ENCODE data around the gene RTKN2. TPM values are rescaled to one million over a fixed set of nuclear protein-coding genes. Genes with fewer than 3 reads are reported as not detected.

Gene RTKN2
- total RNA-seq, 2 donors from 2014 or later, result 5.6 to 6.1 TPM

- Mint-ChIP-seq H3K9me3 (no peaks in the 10 kb centered on the region), H3K36me3 (ENCODE audit: low read depth) (no peaks in the 10 kb centered on the region), H3K27ac (peak overlapping the region; percentile 61), H3K4me3 (peak overlapping the region; percentile 12), H3K27me3 (no peaks in the 10 kb centered on the region), H3K4me1 (peaks cover 5% of the 10 kb centered on the region)
- peak; percentile 84 for ATAC-seq (replicated peaks)
These were observed 43.3 kb downstream of the RTKN2 start for GRCh38 chr10:62225362-62225761.

DNA sequence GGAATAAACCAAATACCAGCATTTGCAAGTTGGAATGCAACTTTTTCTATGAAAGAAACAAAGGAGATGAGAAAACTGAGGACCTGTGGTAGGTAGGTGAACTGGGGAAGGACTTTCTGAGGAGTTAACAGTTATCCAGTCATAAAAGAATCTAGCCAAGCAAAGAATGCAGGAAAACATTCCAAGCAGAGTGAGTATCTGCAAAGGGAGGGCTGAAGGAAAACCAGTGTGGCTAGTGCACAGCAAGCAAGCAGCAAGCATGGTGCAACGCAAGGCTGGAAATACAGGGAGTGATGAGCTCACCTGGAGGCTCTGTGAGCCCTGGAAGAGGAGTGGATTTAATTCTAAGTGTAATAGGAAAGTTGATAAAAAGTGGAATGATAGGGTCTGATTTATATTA lies 44.0 kb downstream of the RTKN2 start:
- Mint-ChIP-seq H3K9me3 (no peaks in the 10 kb centered on the region), H3K36me3 (ENCODE audit: low read depth) (no peaks in the 10 kb centered on the region), H3K4me1 (peaks cover 5% of the 10 kb centered on the region), H3K27ac (no peak overlapping the region), H3K27me3 (no peaks in the 10 kb centered on the region), H3K4me3 (no peak overlapping the region)
- ATAC-seq (replicated peaks), result no peak

GRCh38 chr10:62217683-62218082 lies 51.0 kb downstream of the RTKN2 start:
- H3K27ac Mint-ChIP-seq, result no peak overlapping the region
- H3K9me3 Mint-ChIP-seq, result no peaks in the 10 kb centered on the region
- no peaks in the 10 kb centered on the region for H3K4me1 Mint-ChIP-seq
- ATAC-seq (replicated peaks), result no peak
- H3K36me3 Mint-ChIP-seq (ENCODE audit: low read depth), result no peaks in the 10 kb centered on the region
- no peak overlapping the region for H3K4me3 Mint-ChIP-seq
- no peaks in the 10 kb centered on the region for H3K27me3 Mint-ChIP-seq

- no peaks in the 10 kb centered on the region for H3K4me1 Mint-ChIP-seq
- H3K36me3 Mint-ChIP-seq (ENCODE audit: low read depth), result no peaks in the 10 kb centered on the region
- no peaks in the 10 kb centered on the region for H3K9me3 Mint-ChIP-seq
- no peak for ATAC-seq (replicated peaks)
- no peaks in the 10 kb centered on the region for H3K27me3 Mint-ChIP-seq
- no peak overlapping the region for H3K4me3 Mint-ChIP-seq
- no peak overlapping the region for H3K27ac Mint-ChIP-seq
These were observed 54.2 kb downstream of the RTKN2 start for GRCh38 chr10:62214364-62214874.

- Mint-ChIP-seq H3K27ac (no peak overlapping the region), H3K9me3 (no peaks in the 10 kb centered on the region), H3K4me3 (no peak overlapping the region), H3K27me3 (no peaks in the 10 kb centered on the region), H3K36me3 (ENCODE audit: low read depth) (no peaks in the 10 kb centered on the region), H3K4me1 (no peaks in the 10 kb centered on the region)
- peak; percentile 71 for ATAC-seq (replicated peaks)
These were observed 62.8 kb downstream of the RTKN2 start for GRCh38 chr10:62205750-62206399.

DNA sequence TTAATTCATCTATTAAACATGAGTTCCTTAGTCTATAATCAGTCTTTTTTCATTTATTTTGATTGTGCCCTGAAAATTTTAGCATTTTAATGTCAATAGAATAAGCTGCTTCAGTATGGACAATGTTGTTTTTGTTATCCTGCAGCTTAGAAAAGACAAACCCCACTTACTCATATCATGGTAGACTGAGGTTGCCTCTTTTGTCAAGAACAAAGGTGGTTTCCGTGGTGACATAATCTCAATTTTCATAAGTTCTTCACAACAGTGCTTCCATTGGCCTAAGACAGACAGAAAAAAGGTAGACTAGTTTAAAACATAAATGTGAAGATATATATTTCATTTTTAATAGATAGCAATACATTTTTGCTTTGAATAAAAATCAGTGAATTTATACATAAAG lies 69.1 kb downstream of the RTKN2 start:
- no peaks in the 10 kb centered on the region for H3K9me3 Mint-ChIP-seq
- peak; percentile 100 for ATAC-seq (replicated peaks)
- H3K36me3 Mint-ChIP-seq (ENCODE audit: low read depth), result no peaks in the 10 kb centered on the region
- H3K4me1 Mint-ChIP-seq, result peaks cover 5% of the 10 kb centered on the region
- peak overlapping the region; percentile 31 for H3K4me3 Mint-ChIP-seq
- no peaks in the 10 kb centered on the region for H3K27me3 Mint-ChIP-seq
- H3K27ac Mint-ChIP-seq, result peak overlapping the region; percentile 77

DNA sequence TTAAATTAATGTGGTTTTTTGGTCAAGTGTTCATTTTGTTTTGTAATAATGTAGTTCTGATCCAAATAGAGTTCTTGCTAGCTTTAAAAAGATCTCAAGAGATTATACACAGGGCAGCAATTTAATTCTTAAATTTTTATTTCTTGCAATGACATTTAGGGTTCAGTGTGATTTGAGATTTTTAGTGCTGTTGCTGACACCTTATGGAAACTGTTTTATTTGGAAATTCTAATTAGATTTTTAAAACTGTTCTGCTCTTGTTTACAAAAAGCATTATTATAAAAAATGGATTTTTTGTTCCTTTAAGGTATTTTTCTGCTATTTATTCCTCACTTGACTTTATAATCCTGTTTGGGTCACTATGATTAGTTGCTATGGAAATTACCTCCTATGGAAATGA lies 72.1 kb downstream of the RTKN2 start:
- peaks cover 5% of the 10 kb centered on the region for H3K4me1 Mint-ChIP-seq
- no peaks in the 10 kb centered on the region for H3K36me3 Mint-ChIP-seq (ENCODE audit: low read depth)
- no peaks in the 10 kb centered on the region for H3K27me3 Mint-ChIP-seq
- ATAC-seq (replicated peaks), result no peak
- H3K27ac Mint-ChIP-seq, result no peak overlapping the region
- no peak overlapping the region for H3K4me3 Mint-ChIP-seq
- H3K9me3 Mint-ChIP-seq, result no peaks in the 10 kb centered on the region

DNA sequence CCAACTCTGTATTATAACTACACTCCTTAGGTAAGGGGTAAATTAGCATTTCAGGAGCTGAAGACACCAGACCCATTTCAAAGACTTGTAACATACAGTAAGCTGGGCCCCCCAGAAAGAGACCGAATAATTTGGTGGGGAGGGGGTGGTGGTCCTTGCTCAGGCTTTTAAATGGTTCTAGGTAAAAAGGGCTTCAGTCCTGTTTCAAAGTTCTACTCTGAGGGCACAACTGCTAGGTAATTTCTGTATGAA lies 73.0 kb downstream of the RTKN2 start:
- Mint-ChIP-seq H3K4me3 (no peak overlapping the region), H3K36me3 (ENCODE audit: low read depth) (no peaks in the 10 kb centered on the region), H3K27ac (peak overlapping the region; percentile 15), H3K4me1 (peaks cover 9% of the 10 kb centered on the region), H3K9me3 (no peaks in the 10 kb centered on the region), H3K27me3 (no peaks in the 10 kb centered on the region)
- ATAC-seq (replicated peaks), result no peak

DNA sequence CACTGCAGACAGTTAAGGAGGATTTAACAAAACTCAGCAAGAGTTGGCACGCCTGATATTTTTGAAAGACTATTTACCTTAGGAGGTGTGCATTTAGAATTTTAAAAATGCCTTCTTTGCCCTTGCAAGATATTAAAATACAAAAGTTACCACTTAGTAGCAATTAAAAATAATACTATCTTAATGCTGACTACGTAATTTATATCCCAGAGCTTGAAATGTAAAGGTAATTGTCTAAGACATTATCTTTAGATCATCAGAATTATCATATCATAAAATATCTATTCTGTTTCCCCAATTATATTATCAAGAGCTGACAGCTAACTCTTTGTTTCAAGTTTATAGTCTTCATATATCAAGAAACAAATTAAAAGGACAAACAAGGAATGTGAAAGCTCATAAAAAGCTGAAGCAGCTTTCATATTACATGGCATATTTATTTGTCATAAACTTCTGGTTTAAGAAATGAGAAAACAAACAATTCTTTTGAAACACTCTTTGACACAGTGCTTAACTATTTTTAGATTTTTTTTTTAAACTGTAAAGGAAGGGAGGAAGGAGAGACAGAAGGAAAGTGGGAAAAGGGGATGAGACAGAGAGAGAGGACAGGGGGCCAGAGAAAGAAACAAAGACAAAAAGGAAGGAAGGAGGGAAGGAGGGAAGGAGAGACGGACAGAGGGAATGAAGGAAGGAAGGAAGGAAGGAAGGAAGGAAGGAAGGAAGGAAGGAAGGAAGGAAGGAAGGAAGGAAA lies 73.5 kb downstream of the RTKN2 start:
- peaks cover 10% of the 10 kb centered on the region for H3K4me1 Mint-ChIP-seq
- H3K36me3 Mint-ChIP-seq (ENCODE audit: low read depth), result no peaks in the 10 kb centered on the region
- H3K4me3 Mint-ChIP-seq, result no peak overlapping the region
- ATAC-seq (replicated peaks), result no peak
- no peaks in the 10 kb centered on the region for H3K27me3 Mint-ChIP-seq
- H3K27ac Mint-ChIP-seq, result peak overlapping the region; percentile 15
- no peaks in the 10 kb centered on the region for H3K9me3 Mint-ChIP-seq

GRCh38 chr10:62193479-62193878 lies 75.2 kb downstream of the RTKN2 start:
- no peak overlapping the region for H3K27ac Mint-ChIP-seq
- ATAC-seq (replicated peaks), result no peak
- peaks cover 7% of the 10 kb centered on the region for H3K4me1 Mint-ChIP-seq
- no peaks in the 10 kb centered on the region for H3K9me3 Mint-ChIP-seq
- no peak overlapping the region for H3K4me3 Mint-ChIP-seq
- H3K36me3 Mint-ChIP-seq (ENCODE audit: low read depth), result no peaks in the 10 kb centered on the region
- H3K27me3 Mint-ChIP-seq, result no peaks in the 10 kb centered on the region

DNA sequence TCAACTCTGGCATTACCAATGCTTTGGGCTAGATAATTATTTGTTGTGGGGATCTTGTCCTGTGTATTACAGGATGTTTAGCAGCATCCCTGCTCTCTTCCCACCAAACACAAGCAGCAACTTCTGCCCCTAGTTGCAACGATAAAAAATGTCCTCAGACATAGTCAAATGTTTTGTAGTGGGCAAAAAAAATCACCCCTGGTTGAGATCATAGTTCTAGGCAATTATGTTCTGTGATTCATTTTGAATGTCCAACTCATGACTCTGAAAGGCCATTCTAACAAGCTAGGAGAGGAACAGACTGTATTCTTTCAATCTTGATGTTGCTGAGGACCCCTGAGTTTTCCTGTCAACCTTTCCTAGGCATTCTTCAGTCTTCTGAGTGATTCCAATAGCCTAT lies 79.5 kb downstream of the RTKN2 start:
- Mint-ChIP-seq H3K27ac (peak overlapping the region; percentile 94), H3K27me3 (no peaks in the 10 kb centered on the region), H3K9me3 (no peaks in the 10 kb centered on the region), H3K4me1 (peaks cover 34% of the 10 kb centered on the region), H3K4me3 (no peak overlapping the region), H3K36me3 (ENCODE audit: low read depth) (peaks cover 11% of the 10 kb centered on the region)
- ATAC-seq (replicated peaks), result no peak

- H3K36me3 Mint-ChIP-seq (ENCODE audit: low read depth), result peaks cover 17% of the 10 kb centered on the region
- H3K27me3 Mint-ChIP-seq, result no peaks in the 10 kb centered on the region
- H3K4me1 Mint-ChIP-seq, result peaks cover 37% of the 10 kb centered on the region
- peak overlapping the region; percentile 94 for H3K27ac Mint-ChIP-seq
- peak overlapping the region; percentile 79 for H3K4me3 Mint-ChIP-seq
- ATAC-seq (replicated peaks), result peak; percentile 59
- no peaks in the 10 kb centered on the region for H3K9me3 Mint-ChIP-seq
These were observed 80.5 kb downstream of the RTKN2 start for GRCh38 chr10:62188021-62188616.

- ATAC-seq (replicated peaks), result peak; percentile 8
- H3K36me3 Mint-ChIP-seq (ENCODE audit: low read depth), result peaks cover 17% of the 10 kb centered on the region
- peaks cover 40% of the 10 kb centered on the region for H3K4me1 Mint-ChIP-seq
- no peaks in the 10 kb centered on the region for H3K9me3 Mint-ChIP-seq
- H3K27me3 Mint-ChIP-seq, result no peaks in the 10 kb centered on the region
- H3K27ac Mint-ChIP-seq, result peak overlapping the region; percentile 94
- H3K4me3 Mint-ChIP-seq, result peak overlapping the region; percentile 79
These were observed 81.5 kb downstream of the RTKN2 start for GRCh38 chr10:62186999-62187675.

DNA sequence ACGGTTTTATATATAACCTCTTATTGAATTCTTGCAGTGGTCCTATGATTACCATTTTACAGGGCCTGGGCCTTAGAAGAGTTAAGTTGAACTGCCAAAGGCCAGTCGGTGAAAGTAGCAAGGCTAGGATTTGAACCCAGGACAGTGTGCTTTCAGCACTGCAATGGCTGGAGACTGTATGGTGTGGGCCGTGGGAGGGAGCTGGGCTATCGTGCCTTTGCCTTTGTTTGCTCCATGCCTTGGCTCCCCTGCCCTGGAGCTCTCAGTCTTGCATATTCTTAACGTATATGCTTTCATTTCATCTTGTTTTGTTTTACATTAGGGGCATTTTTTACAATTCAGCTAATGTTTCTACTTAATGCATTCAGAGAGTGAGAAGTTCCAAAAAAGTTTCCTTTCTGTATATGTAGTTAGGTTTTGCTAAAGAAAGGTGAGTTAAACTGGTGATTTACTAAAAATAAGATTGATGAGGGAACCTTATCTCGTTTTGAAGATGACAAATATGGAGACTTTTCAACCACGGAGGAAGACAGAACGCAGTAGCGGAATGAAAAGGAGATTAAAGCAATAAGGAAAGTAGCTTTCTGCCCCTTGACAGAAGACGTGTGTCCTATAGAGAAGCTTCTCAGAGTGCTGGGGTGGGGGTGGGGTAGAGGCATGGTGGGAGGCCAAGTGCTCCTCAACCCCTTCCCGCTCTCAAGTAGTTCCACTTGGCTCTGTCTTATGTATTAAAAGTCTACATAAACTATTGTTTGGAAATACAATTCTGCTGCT lies 82.5 kb downstream of the RTKN2 start:
- peak; percentile 49 for ATAC-seq (replicated peaks)
- peak overlapping the region; percentile 79 for H3K4me3 Mint-ChIP-seq
- H3K27ac Mint-ChIP-seq, result peak overlapping the region; percentile 94
- no peaks in the 10 kb centered on the region for H3K9me3 Mint-ChIP-seq
- H3K36me3 Mint-ChIP-seq (ENCODE audit: low read depth), result peaks cover 17% of the 10 kb centered on the region
- H3K4me1 Mint-ChIP-seq, result peaks cover 49% of the 10 kb centered on the region
- no peaks in the 10 kb centered on the region for H3K27me3 Mint-ChIP-seq
